ENCODE measurements around the gene NGDN.

NGDN gene

GRCh38 chr14:23487216-23487615 is 17.7 kb downstream of the NGDN start:
- Histone ChIP-seq H3K36me3 (ENCODE audit: control insufficient read depth in 5 of 5, insufficient read depth in 5 of 5, low read length in 5 of 5) (peaks cover 0 to 51% (median 14%) of the 10 kb centered on the region in 5 donors), H3K9me3 (ENCODE audit: control insufficient read depth in 5 of 5, low read length in 5 of 5) (no peaks in the 10 kb centered on the region), H3K27ac (ENCODE audit: low read depth, low read length) (no peak overlapping the region), H3K4me1 (ENCODE audit: control insufficient read depth in 5 of 5, insufficient read depth in 5 of 5, low read length in 5 of 5) (no peaks in the 10 kb centered on the region), H3K4me3 (ENCODE audit: low read depth in 1 of 5, low read length in 5 of 5) (no peak overlapping the region), H3K27me3 (ENCODE audit: control insufficient read depth in 5 of 5, insufficient read depth in 4 of 5, low read length in 5 of 5) (no peaks in the 10 kb centered on the region), H3K9ac (ENCODE audit: low read length in 5 of 5) (no peak overlapping the region)

GRCh38 chr14:23492618-23493272 is 23.2 kb downstream of the NGDN start:
- H3K9me3 ChIP-seq (ENCODE audit: control insufficient read depth in 5 of 5, low read length in 5 of 5), result no peaks in the 10 kb centered on the region
- no peak overlapping the region for H3K4me3 ChIP-seq (ENCODE audit: low read depth in 1 of 5, low read length in 5 of 5)

GRCh38 chr14:23494223-23494622 is 24.7 kb downstream of the NGDN start:
- Histone ChIP-seq H3K27me3 (ENCODE audit: control insufficient read depth in 5 of 5, insufficient read depth in 4 of 5, low read length in 5 of 5) (no peaks in the 10 kb centered on the region), H3K4me1 (ENCODE audit: control insufficient read depth in 5 of 5, insufficient read depth in 5 of 5, low read length in 5 of 5) (no peaks in the 10 kb centered on the region), H3K4me3 (ENCODE audit: low read depth in 1 of 5, low read length in 5 of 5) (no peak overlapping the region), H3K36me3 (ENCODE audit: control insufficient read depth in 5 of 5, insufficient read depth in 5 of 5, low read length in 5 of 5) (peaks cover 0 to 6% (median 5%) of the 10 kb centered on the region in 5 donors), H3K27ac (ENCODE audit: low read depth, low read length) (no peak overlapping the region), H3K9ac (ENCODE audit: low read length in 5 of 5) (no peak overlapping the region), H3K9me3 (ENCODE audit: control insufficient read depth in 5 of 5, low read length in 5 of 5) (no peaks in the 10 kb centered on the region)

More at GRCh38 chr14:23492618-23493272, 23.2 kb downstream of the NGDN start:
- Histone ChIP-seq H3K27ac (ENCODE audit: low read depth, low read length) (no peak overlapping the region), H3K27me3 (ENCODE audit: control insufficient read depth in 5 of 5, insufficient read depth in 4 of 5, low read length in 5 of 5) (no peaks in the 10 kb centered on the region), H3K36me3 (ENCODE audit: control insufficient read depth in 5 of 5, insufficient read depth in 5 of 5, low read length in 5 of 5) (peaks cover 4 to 16% (median 6%) of the 10 kb centered on the region in 5 donors), H3K9ac (ENCODE audit: low read length in 5 of 5) (no peak overlapping the region), H3K4me1 (ENCODE audit: control insufficient read depth in 5 of 5, insufficient read depth in 5 of 5, low read length in 5 of 5) (no peaks in the 10 kb centered on the region)

GRCh38 chr14:23512156-23512555 is 42.7 kb downstream of the NGDN start:
- Histone ChIP-seq H3K4me1 (ENCODE audit: control insufficient read depth in 5 of 5, insufficient read depth in 5 of 5, low read length in 5 of 5) (no peaks in the 10 kb centered on the region), H3K9me3 (ENCODE audit: control insufficient read depth in 5 of 5, low read length in 5 of 5) (no peaks in the 10 kb centered on the region), H3K27me3 (ENCODE audit: control insufficient read depth in 5 of 5, insufficient read depth in 4 of 5, low read length in 5 of 5) (no peaks in the 10 kb centered on the region), H3K36me3 (ENCODE audit: control insufficient read depth in 5 of 5, insufficient read depth in 5 of 5, low read length in 5 of 5) (peaks cover 0 to 11% (median 0%) of the 10 kb centered on the region in 5 donors), H3K4me3 (ENCODE audit: low read depth in 1 of 5, low read length in 5 of 5) (no peak overlapping the region), H3K9ac (ENCODE audit: low read length in 5 of 5) (no peak overlapping the region), H3K27ac (ENCODE audit: low read depth, low read length) (no peak overlapping the region)

- Histone ChIP-seq H3K9ac (ENCODE audit: low read length in 5 of 5) (no peak overlapping the region), H3K4me3 (ENCODE audit: low read depth in 1 of 5, low read length in 5 of 5) (no peak overlapping the region), H3K27ac (ENCODE audit: low read depth, low read length) (no peak overlapping the region), H3K4me1 (ENCODE audit: control insufficient read depth in 5 of 5, insufficient read depth in 5 of 5, low read length in 5 of 5) (peaks cover 0 to 2% (median 0%) of the 10 kb centered on the region in 5 donors), H3K36me3 (ENCODE audit: control insufficient read depth in 5 of 5, insufficient read depth in 5 of 5, low read length in 5 of 5) (peaks cover 0 to 11% (median 0%) of the 10 kb centered on the region in 5 donors), H3K27me3 (ENCODE audit: control insufficient read depth in 5 of 5, insufficient read depth in 4 of 5, low read length in 5 of 5) (no peaks in the 10 kb centered on the region), H3K9me3 (ENCODE audit: control insufficient read depth in 5 of 5, low read length in 5 of 5) (no peaks in the 10 kb centered on the region)
Measured at GRCh38 chr14:23513005-23513817, 43.7 kb downstream of the NGDN start.

GRCh38 chr14:23513818-23514643 is 44.5 kb downstream of the NGDN start:
- no peak overlapping the region for H3K4me3 ChIP-seq (ENCODE audit: low read depth in 1 of 5, low read length in 5 of 5)

GRCh38 chr14:23514644-23514957 is 45.1 kb downstream of the NGDN start:
- peaks cover 0 to 14% (median 0%) of the 10 kb centered on the region in 5 donors for H3K36me3 ChIP-seq (ENCODE audit: control insufficient read depth in 5 of 5, insufficient read depth in 5 of 5, low read length in 5 of 5)
- peaks cover 0 to 9% (median 0%) of the 10 kb centered on the region in 5 donors for H3K4me1 ChIP-seq (ENCODE audit: control insufficient read depth in 5 of 5, insufficient read depth in 5 of 5, low read length in 5 of 5)
- H3K9me3 ChIP-seq (ENCODE audit: control insufficient read depth in 5 of 5, low read length in 5 of 5), result no peaks in the 10 kb centered on the region
- no peak overlapping the region for H3K4me3 ChIP-seq (ENCODE audit: low read depth in 1 of 5, low read length in 5 of 5)
- no peak overlapping the region for H3K9ac ChIP-seq (ENCODE audit: low read length in 5 of 5)
- no peak overlapping the region for H3K27ac ChIP-seq (ENCODE audit: low read depth, low read length)
- no peaks in the 10 kb centered on the region for H3K27me3 ChIP-seq (ENCODE audit: control insufficient read depth in 5 of 5, insufficient read depth in 4 of 5, low read length in 5 of 5)

More at GRCh38 chr14:23513818-23514643, 44.5 kb downstream of the NGDN start:
- H3K27ac ChIP-seq (ENCODE audit: low read depth, low read length), result no peak overlapping the region
- no peaks in the 10 kb centered on the region for H3K9me3 ChIP-seq (ENCODE audit: control insufficient read depth in 5 of 5, low read length in 5 of 5)
- H3K36me3 ChIP-seq (ENCODE audit: control insufficient read depth in 5 of 5, insufficient read depth in 5 of 5, low read length in 5 of 5), result peaks cover 0 to 14% (median 0%) of the 10 kb centered on the region in 5 donors
- peaks cover 0 to 9% (median 0%) of the 10 kb centered on the region in 5 donors for H3K4me1 ChIP-seq (ENCODE audit: control insufficient read depth in 5 of 5, insufficient read depth in 5 of 5, low read length in 5 of 5)
- no peak overlapping the region for H3K9ac ChIP-seq (ENCODE audit: low read length in 5 of 5)
- no peaks in the 10 kb centered on the region for H3K27me3 ChIP-seq (ENCODE audit: control insufficient read depth in 5 of 5, insufficient read depth in 4 of 5, low read length in 5 of 5)

GRCh38 chr14:23517650-23518326 is 48.3 kb downstream of the NGDN start:
- H3K27me3 ChIP-seq (ENCODE audit: control insufficient read depth in 5 of 5, insufficient read depth in 4 of 5, low read length in 5 of 5), result no peaks in the 10 kb centered on the region
- H3K4me1 ChIP-seq (ENCODE audit: control insufficient read depth in 5 of 5, insufficient read depth in 5 of 5, low read length in 5 of 5), result peaks cover 0 to 9% (median 0%) of the 10 kb centered on the region in 5 donors
- H3K9ac ChIP-seq (ENCODE audit: low read length in 5 of 5), result no peak overlapping the region
- peaks cover 0 to 14% (median 0%) of the 10 kb centered on the region in 5 donors for H3K36me3 ChIP-seq (ENCODE audit: control insufficient read depth in 5 of 5, insufficient read depth in 5 of 5, low read length in 5 of 5)
- H3K9me3 ChIP-seq (ENCODE audit: control insufficient read depth in 5 of 5, low read length in 5 of 5), result no peaks in the 10 kb centered on the region
- H3K27ac ChIP-seq (ENCODE audit: low read depth, low read length), result no peak overlapping the region
- H3K4me3 ChIP-seq (ENCODE audit: low read depth in 1 of 5, low read length in 5 of 5), result no peak overlapping the region

- Histone ChIP-seq H3K4me1 (ENCODE audit: control insufficient read depth in 5 of 5, insufficient read depth in 5 of 5, low read length in 5 of 5) (peaks cover 0 to 9% (median 0%) of the 10 kb centered on the region in 5 donors), H3K27me3 (ENCODE audit: control insufficient read depth in 5 of 5, insufficient read depth in 4 of 5, low read length in 5 of 5) (no peaks in the 10 kb centered on the region), H3K4me3 (ENCODE audit: low read depth in 1 of 5, low read length in 5 of 5) (no peak overlapping the region), H3K9ac (ENCODE audit: low read length in 5 of 5) (no peak overlapping the region), H3K27ac (ENCODE audit: low read depth, low read length) (no peak overlapping the region), H3K36me3 (ENCODE audit: control insufficient read depth in 5 of 5, insufficient read depth in 5 of 5, low read length in 5 of 5) (peaks cover 0 to 17% (median 0%) of the 10 kb centered on the region in 5 donors), H3K9me3 (ENCODE audit: control insufficient read depth in 5 of 5, low read length in 5 of 5) (no peaks in the 10 kb centered on the region)
Measured at GRCh38 chr14:23518709-23519108, 49.2 kb downstream of the NGDN start.
